Activated naive CD8-positive, alpha-beta T cell treated with anti-CD3 and anti-CD28 coated beads, Interleukin-2, amount 10 ng/mL, durations not matched to agents 7 days and 5 days (primary cell): ENCODE measurements around the gene TRA2A. TPM values are rescaled to one million over a fixed set of nuclear protein-coding genes. Genes with fewer than 3 reads are reported as not detected.
A peak's percentile ranks its signal among the peaks of the same experiment; 100 is the strongest.

ENCODE experiments used
- ATAC-seq: fragments of 150-1000 bp; cut with Tn5 transposase; one replicate; pipeline ENCODE4 v1.10.0; 2021; ENCODE audit warnings: low read depth, moderate library complexity
- POLR2A ChIA-PET: fragments of 350-600 bp; sonication (Branson Sonifier 250); formaldehyde crosslinking; loops from one replicate; lab custom pipeline; 2021; ENCODE audit warnings: antibody characterized with exemption; lab: Charles Lee
- DNase-seq: peaks from one replicate; pipeline ENCODE4 v3.0.0; 2021
- H3K27ac Mint-ChIP-seq: one replicate; pipeline ENCODE4 v1.8.0; 2022; ENCODE audit warnings: mild to moderate bottlenecking, mixed read lengths
- H3K27me3 Mint-ChIP-seq: one replicate; pipeline ENCODE4 v1.8.0; 2022; ENCODE audit warnings: mild to moderate bottlenecking, moderate library complexity, mixed read lengths
- H3K36me3 Mint-ChIP-seq: one replicate; pipeline ENCODE4 v1.8.0; 2021; ENCODE audit warnings: mild to moderate bottlenecking, mixed read lengths
- H3K4me1 Mint-ChIP-seq: one replicate; pipeline ENCODE4 v1.8.0; 2021; ENCODE audit warnings: mixed read lengths
- H3K4me3 Mint-ChIP-seq: one replicate; pipeline ENCODE4 v1.8.0; 2022; ENCODE audit warnings: mild to moderate bottlenecking, moderate library complexity, mixed read lengths
- H3K9me3 Mint-ChIP-seq: one replicate; pipeline ENCODE4 v1.8.0; 2021; ENCODE audit warnings: mixed read lengths
- total RNA-seq, 2 experiments: library from RNA; stranded (reverse); gene quantifications; one replicate each; pipeline ENCODE4 v1.2.3, GENCODE V29; 2021

Gene TRA2A
- total RNA-seq, 2 experiments from 2014 or later, result 119 to 130 TPM

DNA sequence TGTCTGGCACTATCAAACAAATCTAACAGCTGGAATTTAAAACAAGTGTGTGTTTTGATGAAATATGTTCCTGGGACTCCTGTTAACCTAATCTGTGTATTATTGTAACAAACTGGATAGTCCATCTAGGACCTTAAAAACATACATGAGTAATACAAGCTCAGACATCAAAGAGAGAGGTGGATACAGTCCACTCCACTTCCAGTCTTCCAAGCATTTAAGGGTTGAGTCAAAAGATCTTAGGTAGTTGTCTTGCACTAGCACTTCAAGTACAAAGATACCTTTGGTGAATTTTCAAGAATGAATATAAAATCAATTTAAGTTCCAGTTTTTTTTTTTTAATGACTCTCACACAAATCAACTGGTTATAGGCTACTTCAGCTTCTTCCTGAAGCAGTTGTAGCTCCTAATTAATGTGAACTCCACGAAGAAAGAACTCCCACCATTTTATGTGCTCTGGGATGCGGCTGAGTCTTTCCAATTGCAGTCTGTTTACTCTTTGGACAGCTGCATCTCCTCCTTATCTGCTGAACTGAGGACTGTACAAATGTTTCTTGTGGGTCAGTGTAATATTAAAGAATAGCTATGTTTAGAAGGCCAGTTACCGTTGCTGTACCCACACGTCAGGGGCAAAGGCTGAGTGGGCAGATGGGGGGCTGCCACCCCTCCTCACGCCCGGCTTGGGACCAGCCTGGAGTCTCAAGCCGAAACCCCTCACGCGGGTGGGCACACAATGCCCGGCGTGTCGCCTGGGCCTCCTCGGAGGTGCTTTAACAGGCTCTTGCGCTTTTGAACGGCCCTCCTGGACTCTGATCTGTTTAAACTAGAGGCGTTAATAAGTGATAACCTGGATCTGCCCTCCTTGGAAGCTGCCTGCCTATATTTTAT is 58.6 kb downstream of the TRA2A start:
- DNase-seq (no peak), ATAC-seq (no peak)
- no peaks in the 10 kb centered on the region for H3K9me3 Mint-ChIP-seq
- peaks cover 71% of the 10 kb centered on the region for H3K27me3 Mint-ChIP-seq
- H3K4me1 Mint-ChIP-seq, result peaks cover 26% of the 10 kb centered on the region
- H3K4me3 Mint-ChIP-seq, result peak overlapping the region; percentile 39
- no peak overlapping the region for H3K27ac Mint-ChIP-seq
- POLR2A ChIA-PET, result interaction anchor here (0.5 to 2.0 kb wide), 3 partner anchors 17 to 58 kb away, joined by 3 to 9 read pairs (median 5); no protein-coding TSS in a partner anchor
- peaks cover 1% of the 10 kb centered on the region for H3K36me3 Mint-ChIP-seq

GRCh38 chr7:23472556-23472955 is 59.2 kb downstream of the TRA2A start:
- Mint-ChIP-seq H3K9me3 (no peaks in the 10 kb centered on the region), H3K4me3 (no peak overlapping the region), H3K36me3 (peaks cover 1% of the 10 kb centered on the region), H3K4me1 (peaks cover 32% of the 10 kb centered on the region), H3K27me3 (peaks cover 75% of the 10 kb centered on the region), H3K27ac (no peak overlapping the region)
- no peak for DNase-seq
- POLR2A ChIA-PET, result interaction anchor here (0.5 to 2.0 kb wide), 3 partner anchors 18 to 59 kb away, joined by 3 to 9 read pairs (median 5); no protein-coding TSS in a partner anchor
- no peak for ATAC-seq

GRCh38 chr7:23472046-23472445 is 59.7 kb downstream of the TRA2A start:
- Mint-ChIP-seq H3K4me3 (peak overlapping the region; percentile 20), H3K36me3 (peaks cover 1% of the 10 kb centered on the region), H3K27ac (no peak overlapping the region), H3K9me3 (no peaks in the 10 kb centered on the region), H3K27me3 (peaks cover 77% of the 10 kb centered on the region), H3K4me1 (peaks cover 37% of the 10 kb centered on the region)
- ATAC-seq, result no peak
- POLR2A ChIA-PET, result interaction anchor here (1.2 to 2.0 kb wide), 2 partner anchors 18 to 59 kb away, joined by 5 to 9 read pairs; no protein-coding TSS in a partner anchor
- DNase-seq, result no peak

DNA sequence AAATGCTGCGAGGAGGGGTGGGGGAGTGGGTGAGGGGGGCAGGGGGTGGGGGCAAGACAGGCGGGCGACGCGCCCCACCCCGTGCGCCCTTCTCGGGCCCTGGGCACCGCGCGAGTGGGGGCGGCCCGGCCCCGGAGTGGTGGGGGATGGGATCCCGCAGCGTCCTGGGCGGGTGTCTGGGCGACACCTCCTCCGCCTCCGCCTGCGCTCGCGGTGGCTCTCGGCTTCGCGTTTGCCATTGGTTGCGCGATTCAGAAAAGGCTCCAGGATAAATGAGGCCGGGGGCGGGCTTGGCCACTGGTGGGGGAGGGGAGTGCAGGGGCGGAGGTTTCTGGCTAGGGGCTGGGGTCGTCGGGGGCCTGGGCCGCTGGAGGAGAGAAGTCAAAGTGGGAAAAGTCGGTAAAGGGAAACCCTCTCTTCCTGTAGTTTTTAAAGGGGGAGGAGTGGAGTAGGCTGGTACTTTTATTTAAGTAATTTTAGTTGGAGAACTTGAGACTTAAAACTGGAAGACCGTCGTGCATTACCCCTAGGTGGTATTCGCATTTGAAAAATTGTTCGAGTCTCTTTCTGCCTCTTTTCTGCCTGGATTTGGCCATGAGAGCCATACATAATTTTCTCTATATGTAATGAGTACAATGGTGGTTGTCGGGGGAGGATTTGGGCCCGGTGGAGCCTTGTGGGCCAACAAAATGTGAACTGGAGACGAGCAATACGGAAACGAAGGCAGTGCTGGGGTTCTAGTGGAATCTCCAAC is 60.5 kb downstream of the TRA2A start:
- H3K27ac Mint-ChIP-seq, result no peak overlapping the region
- peaks cover 37% of the 10 kb centered on the region for H3K4me1 Mint-ChIP-seq
- H3K4me3 Mint-ChIP-seq, result peak overlapping the region; percentile 88
- ATAC-seq (peak; percentile 17), DNase-seq (peak; percentile 71)
- peaks cover 1% of the 10 kb centered on the region for H3K36me3 Mint-ChIP-seq
- peaks cover 75% of the 10 kb centered on the region for H3K27me3 Mint-ChIP-seq
- H3K9me3 Mint-ChIP-seq, result no peaks in the 10 kb centered on the region
- POLR2A ChIA-PET, result no interaction called here

DNA sequence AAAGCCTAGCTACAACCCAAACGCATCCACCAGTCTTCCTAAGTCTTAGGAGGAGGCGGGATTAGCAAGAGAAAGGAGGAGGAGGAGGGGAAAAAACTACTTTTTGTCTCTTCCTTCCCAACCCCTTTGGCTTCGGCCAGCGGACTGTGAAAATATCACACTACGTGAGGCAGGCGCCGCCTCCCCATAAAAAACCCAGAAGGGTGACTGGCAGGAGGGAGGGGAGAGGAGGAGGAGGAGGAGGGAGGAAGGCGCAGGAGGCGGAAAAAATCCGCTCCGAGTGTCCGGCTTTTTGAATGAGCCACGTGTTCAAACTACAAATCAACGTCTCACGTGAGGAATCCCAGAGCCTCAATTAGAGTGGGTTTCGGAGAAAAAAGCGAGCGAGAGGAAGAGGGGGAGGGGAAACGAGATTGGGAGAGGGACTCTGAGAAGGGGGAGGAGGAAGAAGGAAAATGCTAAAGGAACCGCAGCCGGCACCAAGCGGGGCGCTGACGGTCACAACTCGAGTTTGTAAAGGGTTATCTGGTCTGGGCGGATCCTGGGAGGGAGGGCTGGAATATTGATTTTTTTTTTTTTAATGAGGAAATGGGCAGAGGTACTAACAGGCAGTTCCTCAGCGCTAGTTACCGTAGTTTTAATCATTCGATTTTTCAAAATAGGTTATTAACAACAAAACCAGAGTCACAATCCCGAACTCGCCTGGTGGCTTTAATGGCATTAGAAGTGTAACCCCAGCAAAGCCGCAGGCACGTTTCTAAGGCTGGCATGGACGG is 61.3 kb downstream of the TRA2A start, which contains the start of gene IGF2BP3:
TSS of gene IGF2BP3 (minus strand) at position 162 of the 776 bp plus-strand sequence. CDS start 381 bp downstream, outside the sequence.
- POLR2A ChIA-PET, result interaction anchor here (0.5 to 2.3 kb wide), 3 partner anchors 60 to 126 kb away, joined by 3 to 6 read pairs (median 3); no protein-coding TSS in a partner anchor
- H3K27ac Mint-ChIP-seq, result peak within 1 kb of the TSS; percentile 69
- H3K4me3 Mint-ChIP-seq, result peak within 1 kb of the TSS; percentile 88
- no peaks in the 10 kb centered on the region for H3K9me3 Mint-ChIP-seq
- no peak for ATAC-seq
- peaks cover 1% of the 10 kb centered on the region for H3K36me3 Mint-ChIP-seq
- H3K27me3 Mint-ChIP-seq, result peaks cover 79% of the 10 kb centered on the region
- peak; percentile 49 for DNase-seq
- H3K4me1 Mint-ChIP-seq, result peaks cover 37% of the 10 kb centered on the region

DNA sequence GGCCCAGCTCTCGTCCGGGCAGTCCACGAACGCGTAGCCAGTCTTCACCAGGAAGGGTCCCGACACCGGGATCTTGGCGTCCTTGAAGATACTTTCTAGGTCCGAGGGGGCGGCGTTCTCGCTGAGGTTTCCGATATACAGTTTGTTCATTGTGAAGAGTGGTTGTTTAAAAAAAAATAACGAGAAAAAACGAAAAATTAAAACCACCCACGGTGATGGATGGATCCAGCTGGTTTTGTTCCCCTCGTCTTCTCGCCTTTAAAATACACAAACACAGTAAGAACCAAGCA is 61.9 kb downstream of the TRA2A start:
- H3K27ac Mint-ChIP-seq, result peak overlapping the region; percentile 69
- H3K9me3 Mint-ChIP-seq, result no peaks in the 10 kb centered on the region
- peaks cover 79% of the 10 kb centered on the region for H3K27me3 Mint-ChIP-seq
- peaks cover 36% of the 10 kb centered on the region for H3K4me1 Mint-ChIP-seq
- POLR2A ChIA-PET, result interaction anchor here (0.5 to 2.3 kb wide), 4 partner anchors 16 to 126 kb away, joined by 3 to 6 read pairs (median 3); no protein-coding TSS in a partner anchor
- H3K36me3 Mint-ChIP-seq, result peaks cover 1% of the 10 kb centered on the region
- peak overlapping the region; percentile 88 for H3K4me3 Mint-ChIP-seq
- ATAC-seq (no peak), DNase-seq (no peak)

- no peaks in the 10 kb centered on the region for H3K9me3 Mint-ChIP-seq
- H3K36me3 Mint-ChIP-seq, result peaks cover 1% of the 10 kb centered on the region
- H3K27me3 Mint-ChIP-seq, result peaks cover 78% of the 10 kb centered on the region
- peaks cover 32% of the 10 kb centered on the region for H3K4me1 Mint-ChIP-seq
- POLR2A ChIA-PET, result interaction anchor here (0.5 to 2.3 kb wide), 4 partner anchors 16 to 127 kb away, joined by 3 to 6 read pairs (median 3); no protein-coding TSS in a partner anchor
- peak overlapping the region; percentile 88 for H3K4me3 Mint-ChIP-seq
- H3K27ac Mint-ChIP-seq, result no peak overlapping the region
- DNase-seq, result peak; percentile 57
- peak; percentile 22 for ATAC-seq
These were observed 62.4 kb downstream of the TRA2A start for GRCh38 chr7:23469150-23469960.

DNA sequence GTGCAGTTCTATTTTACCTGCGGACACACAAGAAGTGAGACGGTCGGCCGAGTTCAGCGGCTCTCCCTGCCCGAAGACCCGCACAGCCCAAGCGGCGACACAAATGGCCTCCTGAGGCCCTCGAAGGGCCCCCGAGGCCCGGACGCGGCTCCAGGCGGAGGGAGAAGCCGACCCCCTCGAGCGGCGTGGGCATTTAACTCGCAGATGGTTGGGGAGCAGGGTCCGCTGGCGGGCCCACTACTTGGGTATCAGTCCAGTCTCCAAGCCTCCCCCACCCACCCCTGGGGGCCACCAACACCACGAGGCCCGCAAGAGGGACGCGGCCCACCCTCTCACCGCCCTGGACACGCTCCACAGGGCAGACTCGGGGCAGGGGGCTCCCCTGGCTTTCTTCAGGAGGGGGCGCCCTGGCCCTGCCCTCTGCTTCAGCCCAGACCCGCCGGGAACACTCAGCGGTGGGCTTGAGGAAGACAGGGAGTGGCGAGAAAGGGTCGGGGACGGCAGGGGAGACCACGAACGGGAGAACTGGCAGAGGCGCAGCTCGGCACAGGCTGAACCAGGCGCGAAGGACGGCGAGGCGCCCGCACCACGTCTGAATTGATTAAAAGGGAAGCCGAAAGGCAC is 63.1 kb downstream of the TRA2A start:
- no peak for ATAC-seq
- H3K4me1 Mint-ChIP-seq, result peaks cover 32% of the 10 kb centered on the region
- peaks cover 1% of the 10 kb centered on the region for H3K36me3 Mint-ChIP-seq
- no peaks in the 10 kb centered on the region for H3K9me3 Mint-ChIP-seq
- DNase-seq, result peak; percentile 43
- H3K27ac Mint-ChIP-seq, result no peak overlapping the region
- peak overlapping the region; percentile 79 for H3K4me3 Mint-ChIP-seq
- peaks cover 80% of the 10 kb centered on the region for H3K27me3 Mint-ChIP-seq
- POLR2A ChIA-PET, result interaction anchor here (0.6 to 2.3 kb wide), 2 partner anchors 71 to 88 kb away, joined by 4 to 6 read pairs; no protein-coding TSS in a partner anchor

- H3K4me3 Mint-ChIP-seq, result peak overlapping the region; percentile 79
- H3K27me3 Mint-ChIP-seq, result peaks cover 81% of the 10 kb centered on the region
- H3K27ac Mint-ChIP-seq, result peak overlapping the region; percentile 56
- POLR2A ChIA-PET, result interaction anchor here (0.6 kb wide), 1 partner anchor 88 kb away, joined by 4 read pairs; no protein-coding TSS in a partner anchor
- peak; percentile 36 for DNase-seq
- peaks cover 1% of the 10 kb centered on the region for H3K36me3 Mint-ChIP-seq
- peaks cover 33% of the 10 kb centered on the region for H3K4me1 Mint-ChIP-seq
- ATAC-seq, result peak; percentile 24
- H3K9me3 Mint-ChIP-seq, result no peaks in the 10 kb centered on the region
These were observed 63.8 kb downstream of the TRA2A start for GRCh38 chr7:23467806-23468525.

GRCh38 chr7:23467291-23467805 is 64.4 kb downstream of the TRA2A start:
- Mint-ChIP-seq H3K27me3 (peaks cover 80% of the 10 kb centered on the region), H3K36me3 (peaks cover 1% of the 10 kb centered on the region), H3K9me3 (no peaks in the 10 kb centered on the region), H3K4me3 (peak overlapping the region; percentile 79), H3K4me1 (peaks cover 36% of the 10 kb centered on the region), H3K27ac (no peak overlapping the region)
- ATAC-seq (no peak), DNase-seq (no peak)
- POLR2A ChIA-PET, result no interaction called here

- no peak overlapping the region for H3K4me3 Mint-ChIP-seq
- peaks cover 2% of the 10 kb centered on the region for H3K36me3 Mint-ChIP-seq
- DNase-seq (no peak), ATAC-seq (no peak)
- no peaks in the 10 kb centered on the region for H3K9me3 Mint-ChIP-seq
- POLR2A ChIA-PET, result interaction anchor here (1.0 kb wide), 1 partner anchor 68 kb away, joined by 3 read pairs; no protein-coding TSS in a partner anchor
- peaks cover 13% of the 10 kb centered on the region for H3K4me1 Mint-ChIP-seq
- H3K27ac Mint-ChIP-seq, result no peak overlapping the region
- H3K27me3 Mint-ChIP-seq, result peaks cover 79% of the 10 kb centered on the region
These were observed 68.9 kb downstream of the TRA2A start for GRCh38 chr7:23462846-23463245.
